Forelimb muscle (tissue), 1 donor: ENCODE results near the gene SPATA31E1. TPM values are rescaled to one million over a fixed set of nuclear protein-coding genes. Genes with fewer than 3 reads are reported as not detected.

Experiments
- DNase-seq: peaks from one replicate; pipeline ENCODE4 v3.0.0-alpha.2; 2013; ENCODE audit warnings: low read depth
- polyA plus RNA-seq: library from polyadenylated mRNA; unstranded; fragments of 120-200 nt; gene quantifications from one replicate; pipeline ENCODE4 v1.2.1, GENCODE V29; 2013; ENCODE audit not compliant: insufficient read length

SPATA31E1 gene
- polyA plus RNA-seq, 1 donor: not detected

GRCh38 chr9:87862536-87863268, 20.0 kb upstream of the SPATA31E1 start:
- no peak for DNase-seq

- no peak for DNase-seq
Observed at GRCh38 chr9:87863882-87864465, 18.7 kb upstream of the SPATA31E1 start.

- no peak for DNase-seq
Observed at GRCh38 chr9:87864915-87865314, 17.8 kb upstream of the SPATA31E1 start.

- no peak for DNase-seq
Observed at GRCh38 chr9:87865626-87866025, 17.1 kb upstream of the SPATA31E1 start.

- DNase-seq: no peak
Observed at GRCh38 chr9:87867391-87867790, 15.3 kb upstream of the SPATA31E1 start.

GRCh38 chr9:87868175-87868574, 14.5 kb upstream of the SPATA31E1 start:
- DNase-seq: no peak

- DNase-seq: no peak
Observed at GRCh38 chr9:87868635-87869034, 14.0 kb upstream of the SPATA31E1 start.

GRCh38 chr9:87869082-87869481, 13.6 kb upstream of the SPATA31E1 start:
- DNase-seq: no peak

GRCh38 chr9:87871425-87872078, 11.1 kb upstream of the SPATA31E1 start:
- DNase-seq: no peak

GRCh38 chr9:87872079-87872624, 10.5 kb upstream of the SPATA31E1 start:
- DNase-seq: no peak

- DNase-seq: no peak
Observed at GRCh38 chr9:87873607-87874303, 8.9 kb upstream of the SPATA31E1 start.

- DNase-seq: no peak
Observed at GRCh38 chr9:87874304-87874623, 8.4 kb upstream of the SPATA31E1 start.

- no peak for DNase-seq
Observed at GRCh38 chr9:87875060-87875459, 7.6 kb upstream of the SPATA31E1 start.

GRCh38 chr9:87875831-87876545, 6.7 kb upstream of the SPATA31E1 start:
- no peak for DNase-seq

- DNase-seq: no peak
Observed at GRCh38 chr9:87876708-87877107, 6.0 kb upstream of the SPATA31E1 start.

- DNase-seq: no peak
Observed at GRCh38 chr9:87878989-87879511, 3.6 kb upstream of the SPATA31E1 start.

GRCh38 chr9:87880116-87880515, 2.6 kb upstream of the SPATA31E1 start:
- DNase-seq: no peak

- DNase-seq: no peak
Observed at GRCh38 chr9:87880683-87881082, 2.0 kb upstream of the SPATA31E1 start.

- no peak for DNase-seq
Observed at GRCh38 chr9:87883274-87883673, 597 bp downstream of the SPATA31E1 start.

- no peak for DNase-seq
Observed at GRCh38 chr9:87883990-87884389, 1.3 kb downstream of the SPATA31E1 start.
